HG03196 (cell line): Measurements from ENCODE around the gene MLF2.

Source experiments
- ATAC-seq: cut with Tn5 transposase; IDR thresholded peaks from one replicate; pipeline ENCODE4 v1.9.1; 2021; ENCODE audit not compliant: unreplicated experiment

Gene MLF2

GRCh38 chr12:6698352-6699046 lies 54.4 kb downstream of the MLF2 start:
- ATAC-seq, result no peak
